ENCODE data around the gene MXRA5. TPM values are rescaled to one million over a fixed set of nuclear protein-coding genes. Genes with fewer than 3 reads are reported as not detected.

Gene MXRA5
- total and polyA plus RNA-seq, 2 donors from 2014 or later: 4.4 to 12.2 TPM

DNA sequence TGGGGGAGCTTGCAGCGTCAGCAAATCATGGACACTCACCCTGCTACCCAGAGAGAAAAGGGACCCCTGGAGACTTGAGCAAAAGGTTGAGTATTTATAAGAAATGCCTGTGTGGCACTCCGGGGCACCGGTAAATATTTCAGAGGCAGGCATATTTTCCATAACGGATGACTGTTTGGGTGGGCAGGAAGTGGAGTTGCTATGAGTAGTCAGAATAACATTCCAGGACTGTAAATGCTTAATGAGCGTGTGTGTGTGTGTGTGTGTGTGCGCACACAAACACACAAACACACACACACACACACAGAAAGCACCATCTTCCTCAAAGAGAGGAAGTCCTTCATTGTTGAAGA lies 74.6 kb downstream of the MXRA5 start:
- no peak overlapping the region for H3K9ac ChIP-seq (ENCODE audit: low read length in 3 of 3)
- TF ChIP-seq, protein P1, sequence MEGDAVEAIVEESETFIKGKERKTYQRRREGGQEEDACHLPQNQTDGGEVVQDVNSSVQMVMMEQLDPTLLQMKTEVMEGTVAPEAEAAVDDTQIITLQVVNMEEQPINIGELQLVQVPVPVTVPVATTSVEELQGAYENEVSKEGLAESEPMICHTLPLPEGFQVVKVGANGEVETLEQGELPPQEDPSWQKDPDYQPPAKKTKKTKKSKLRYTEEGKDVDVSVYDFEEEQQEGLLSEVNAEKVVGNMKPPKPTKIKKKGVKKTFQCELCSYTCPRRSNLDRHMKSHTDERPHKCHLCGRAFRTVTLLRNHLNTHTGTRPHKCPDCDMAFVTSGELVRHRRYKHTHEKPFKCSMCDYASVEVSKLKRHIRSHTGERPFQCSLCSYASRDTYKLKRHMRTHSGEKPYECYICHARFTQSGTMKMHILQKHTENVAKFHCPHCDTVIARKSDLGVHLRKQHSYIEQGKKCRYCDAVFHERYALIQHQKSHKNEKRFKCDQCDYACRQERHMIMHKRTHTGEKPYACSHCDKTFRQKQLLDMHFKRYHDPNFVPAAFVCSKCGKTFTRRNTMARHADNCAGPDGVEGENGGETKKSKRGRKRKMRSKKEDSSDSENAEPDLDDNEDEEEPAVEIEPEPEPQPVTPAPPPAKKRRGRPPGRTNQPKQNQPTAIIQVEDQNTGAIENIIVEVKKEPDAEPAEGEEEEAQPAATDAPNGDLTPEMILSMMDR (IDR thresholded peaks at IDR 0.05; ENCODE audit: borderline replicate concordance, extremely low read depth, insufficient read depth): no peak
- no peak overlapping the region for H3K27ac ChIP-seq (ENCODE audit: low read depth in 2 of 2, low read length in 2 of 2)
- H3K27me3 ChIP-seq (ENCODE audit: control insufficient read depth, insufficient read depth, low read length): no peaks in the 10 kb centered on the region
- H3K4me3 ChIP-seq (ENCODE audit: low read length in 3 of 3): no peak overlapping the region
- no peaks in the 10 kb centered on the region for H3K4me1 ChIP-seq (ENCODE audit: control insufficient read depth in 2 of 3, insufficient read depth in 2 of 3, low read depth in 1 of 3, low read length in 3 of 3)
- no peaks in the 10 kb centered on the region for H3K36me3 ChIP-seq (ENCODE audit: control insufficient read depth in 2 of 3, insufficient read depth in 3 of 3, low read length in 3 of 3)
- FAIRE-seq: no peak
- H3K9me3 ChIP-seq (ENCODE audit: control insufficient read depth in 2 of 3, insufficient read depth in 1 of 3, low read length in 3 of 3): no peaks in the 10 kb centered on the region
- peak in 4 of 5 donors; percentile 21 to 40 (median 31) for DNase-seq
- intact Hi-C loops (cut with DNase I): no loop called here

DNA sequence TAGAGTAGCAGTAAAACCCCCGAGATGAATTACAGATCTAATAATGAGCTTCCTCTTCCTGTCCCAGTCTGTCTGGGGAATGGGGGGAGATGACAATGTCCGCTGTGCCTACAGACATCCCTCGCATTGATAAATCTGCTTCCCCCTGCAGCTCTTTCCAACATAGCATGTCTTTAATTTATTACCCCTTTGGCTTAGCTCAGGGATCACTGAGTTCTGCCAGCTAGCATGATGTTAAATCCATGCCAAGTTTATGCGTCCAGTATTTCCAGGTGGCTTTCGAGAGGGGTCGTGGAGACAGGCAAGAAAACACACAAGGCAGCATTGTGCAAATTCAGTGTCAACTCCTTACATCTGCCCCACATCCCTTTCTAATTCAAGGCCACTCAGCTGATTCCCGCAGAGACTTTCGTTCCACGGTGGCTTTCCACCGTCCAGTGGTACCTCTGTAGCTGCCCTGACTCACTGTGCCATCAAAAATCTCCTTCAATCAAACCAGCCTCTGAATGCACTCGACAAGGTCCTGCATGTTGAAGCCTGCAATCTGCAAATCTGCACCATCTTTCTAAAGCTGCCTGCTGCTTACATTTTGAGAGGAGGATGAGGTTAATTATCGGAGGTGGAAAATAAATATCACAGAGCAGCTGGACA lies 75.1 kb downstream of the MXRA5 start:
- Histone ChIP-seq H3K4me3 (ENCODE audit: low read length in 3 of 3) (peak overlapping the region in 2 of 3 donors; percentile 21 to 33), H3K27me3 (ENCODE audit: control insufficient read depth, insufficient read depth, low read length) (no peaks in the 10 kb centered on the region), H3K36me3 (ENCODE audit: control insufficient read depth in 2 of 3, insufficient read depth in 3 of 3, low read length in 3 of 3) (no peaks in the 10 kb centered on the region), H3K27ac (ENCODE audit: low read depth in 2 of 2, low read length in 2 of 2) (no peak overlapping the region), H3K9me3 (ENCODE audit: control insufficient read depth in 2 of 3, insufficient read depth in 1 of 3, low read length in 3 of 3) (no peaks in the 10 kb centered on the region), H3K4me1 (ENCODE audit: control insufficient read depth in 2 of 3, insufficient read depth in 2 of 3, low read depth in 1 of 3, low read length in 3 of 3) (no peaks in the 10 kb centered on the region), H3K9ac (ENCODE audit: low read length in 3 of 3) (no peak overlapping the region)
- FAIRE-seq (no peak), DNase-seq (peak in 3 of 5 donors; percentile 12 to 52 (median 20))
- intact Hi-C loops (cut with DNase I): no loop called here
- TF ChIP-seq, protein P1 (IDR thresholded peaks at IDR 0.05; ENCODE audit: borderline replicate concordance, extremely low read depth, insufficient read depth): no peak

DNA sequence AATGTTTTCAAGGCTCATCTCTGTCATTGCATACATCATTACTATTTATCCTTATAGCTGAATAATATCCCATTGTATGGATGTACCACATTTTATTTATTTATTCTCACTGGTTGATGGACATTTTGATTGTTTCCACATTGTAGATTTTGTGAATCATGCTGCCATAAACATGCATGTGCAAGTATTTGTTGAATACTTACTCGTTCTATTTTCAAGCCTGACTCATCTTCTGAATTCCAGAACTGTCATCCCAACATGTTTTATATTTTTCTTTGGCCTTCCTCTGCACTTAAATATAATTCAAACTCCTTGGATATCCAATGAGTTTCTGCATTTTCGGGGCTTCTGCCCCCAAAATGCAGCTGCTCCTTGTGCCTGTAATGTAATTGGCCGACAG lies 77.6 kb downstream of the MXRA5 start:
- Histone ChIP-seq H3K4me3 (ENCODE audit: low read length in 3 of 3) (no peak overlapping the region), H3K27ac (ENCODE audit: low read depth in 2 of 2, low read length in 2 of 2) (no peak overlapping the region), H3K36me3 (ENCODE audit: control insufficient read depth in 2 of 3, insufficient read depth in 3 of 3, low read length in 3 of 3) (no peaks in the 10 kb centered on the region), H3K4me1 (ENCODE audit: control insufficient read depth in 2 of 3, insufficient read depth in 2 of 3, low read depth in 1 of 3, low read length in 3 of 3) (no peaks in the 10 kb centered on the region), H3K27me3 (ENCODE audit: control insufficient read depth, insufficient read depth, low read length) (no peaks in the 10 kb centered on the region), H3K9me3 (ENCODE audit: control insufficient read depth in 2 of 3, insufficient read depth in 1 of 3, low read length in 3 of 3) (no peaks in the 10 kb centered on the region), H3K9ac (ENCODE audit: low read length in 3 of 3) (no peak overlapping the region)
- DNase-seq (no peak), FAIRE-seq (no peak)
- intact Hi-C loops (cut with DNase I): no loop called here
- TF ChIP-seq, protein P1 (IDR thresholded peaks at IDR 0.05; ENCODE audit: borderline replicate concordance, extremely low read depth, insufficient read depth): no peak

DNA sequence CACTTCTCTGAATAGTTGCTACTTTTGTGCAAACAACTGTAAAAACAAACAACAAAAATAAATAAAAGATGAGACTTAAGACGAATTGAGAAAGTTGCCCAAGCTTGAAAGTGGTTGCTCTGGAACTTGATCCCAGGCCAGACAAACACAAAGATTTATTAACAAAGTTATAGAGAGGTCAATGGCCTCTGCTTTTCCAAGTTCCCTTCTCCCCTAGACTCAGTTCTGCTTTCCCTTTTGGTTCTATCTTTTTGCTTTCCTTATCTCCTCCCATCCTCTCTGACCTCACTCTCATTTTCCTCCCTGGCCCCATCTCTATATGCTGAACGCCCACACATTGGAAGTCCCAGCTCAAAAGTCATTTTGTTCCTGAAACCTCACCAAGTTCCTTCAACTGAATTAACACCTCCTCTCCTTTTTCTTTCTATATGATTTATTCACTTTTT lies 82.7 kb downstream of the MXRA5 start:
- Histone ChIP-seq H3K9me3 (ENCODE audit: control insufficient read depth in 2 of 3, insufficient read depth in 1 of 3, low read length in 3 of 3) (no peaks in the 10 kb centered on the region), H3K36me3 (ENCODE audit: control insufficient read depth in 2 of 3, insufficient read depth in 3 of 3, low read length in 3 of 3) (no peaks in the 10 kb centered on the region), H3K27ac (ENCODE audit: low read depth in 2 of 2, low read length in 2 of 2) (no peak overlapping the region), H3K9ac (ENCODE audit: low read length in 3 of 3) (no peak overlapping the region), H3K4me3 (ENCODE audit: low read length in 3 of 3) (no peak overlapping the region), H3K4me1 (ENCODE audit: control insufficient read depth in 2 of 3, insufficient read depth in 2 of 3, low read depth in 1 of 3, low read length in 3 of 3) (no peaks in the 10 kb centered on the region), H3K27me3 (ENCODE audit: control insufficient read depth, insufficient read depth, low read length) (no peaks in the 10 kb centered on the region)
- FAIRE-seq (no peak), DNase-seq (peak in 2 of 5 donors; percentile 13 to 50)
- TF ChIP-seq, protein P1 (IDR thresholded peaks at IDR 0.05; ENCODE audit: borderline replicate concordance, extremely low read depth, insufficient read depth): no peak
- intact Hi-C loops (cut with DNase I): no loop called here
